ENCODE measurements around the gene MEF2D. TPM values are rescaled to one million over a fixed set of nuclear protein-coding genes. Genes with fewer than 3 reads are reported as not detected.

The MEF2D gene
- total RNA-seq, 4 donors from 2014 or later = 8.4 to 101 (median 35.1) TPM

DNA sequence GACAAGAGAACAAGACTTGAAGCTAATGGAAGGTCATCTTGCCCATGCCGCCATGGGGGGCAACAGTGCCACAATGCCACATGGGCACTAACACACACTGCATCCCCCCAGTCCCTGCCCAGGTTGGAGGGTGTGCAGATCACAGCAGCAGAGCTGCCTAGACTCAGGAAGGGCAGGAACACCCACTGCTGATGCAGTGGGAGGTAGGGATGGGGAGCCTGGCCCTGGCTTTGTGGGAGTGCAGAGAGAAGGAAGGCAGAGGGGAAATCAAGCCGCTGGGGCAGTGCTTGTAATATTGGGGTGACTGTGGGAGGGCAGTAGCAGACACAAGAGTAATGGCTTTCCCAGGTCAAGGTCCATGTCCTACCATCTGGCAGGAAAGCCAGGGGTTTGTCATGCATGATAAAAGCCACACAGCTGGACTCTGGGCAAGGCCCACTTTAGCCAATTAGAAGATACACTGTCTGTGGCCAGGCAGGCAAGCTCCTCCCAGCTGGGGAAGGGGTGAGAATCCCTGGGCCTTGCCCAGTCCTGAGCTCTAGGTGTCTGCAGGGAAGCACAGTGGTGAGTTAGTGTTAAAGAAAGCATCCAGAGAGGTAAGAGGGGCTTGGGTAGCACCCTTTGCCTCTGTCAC is 25.4 kb upstream of the MEF2D start:
- no peaks in the 10 kb centered on the region for H3K36me3 ChIP-seq
- no peaks in the 10 kb centered on the region for H3K4me1 ChIP-seq
- intact Hi-C loops (cut with DNase I; ENCODE audit: low total_unique reads) = no loop called here
- no peaks in the 10 kb centered on the region for H3K27me3 ChIP-seq
- H3K4me3 ChIP-seq = no peak overlapping the region
- DNase-seq = no peak
- no peak overlapping the region for H3K27ac ChIP-seq
- no peak for TF ChIP-seq CTCF (IDR thresholded peaks at IDR 0.05)
- TF ChIP-seq POLR2A (IDR thresholded peaks at IDR 0.05) = no peak
- H3K9me3 ChIP-seq = no peaks in the 10 kb centered on the region

- no peaks in the 10 kb centered on the region for H3K36me3 ChIP-seq
- no peaks in the 10 kb centered on the region for H3K27me3 ChIP-seq
- H3K27ac ChIP-seq = no peak overlapping the region
- no peak for DNase-seq
- no peaks in the 10 kb centered on the region for H3K4me1 ChIP-seq
- TF ChIP-seq POLR2A (IDR thresholded peaks at IDR 0.05) (no peak), CTCF (IDR thresholded peaks at IDR 0.05) (no peak)
- no peak overlapping the region for H3K4me3 ChIP-seq
- intact Hi-C loops (cut with DNase I; ENCODE audit: low total_unique reads) = no loop called here
- no peaks in the 10 kb centered on the region for H3K9me3 ChIP-seq
Observed at GRCh38 chr1:156525071-156525501, 24.5 kb upstream of the MEF2D start.

- DNase-seq = no peak
- no peaks in the 10 kb centered on the region for H3K27me3 ChIP-seq
- intact Hi-C loops (cut with DNase I; ENCODE audit: low total_unique reads) = no loop called here
- H3K36me3 ChIP-seq = no peaks in the 10 kb centered on the region
- H3K27ac ChIP-seq = no peak overlapping the region
- no peaks in the 10 kb centered on the region for H3K4me1 ChIP-seq
- no peak for TF ChIP-seq CTCF (IDR thresholded peaks at IDR 0.05)
- TF ChIP-seq POLR2A (IDR thresholded peaks at IDR 0.05) = no peak
- no peak overlapping the region for H3K4me3 ChIP-seq
- H3K9me3 ChIP-seq = no peaks in the 10 kb centered on the region
Observed at GRCh38 chr1:156524481-156524869, 23.9 kb upstream of the MEF2D start.

- TF ChIP-seq POLR2A (IDR thresholded peaks at IDR 0.05) (no peak), CTCF (IDR thresholded peaks at IDR 0.05) (no peak)
- H3K36me3 ChIP-seq = no peaks in the 10 kb centered on the region
- intact Hi-C loops (cut with DNase I; ENCODE audit: low total_unique reads) = no loop called here
Observed at GRCh38 chr1:156523801-156524480, 23.4 kb upstream of the MEF2D start.

GRCh38 chr1:156522443-156522970 is 21.9 kb upstream of the MEF2D start:
- no peaks in the 10 kb centered on the region for H3K27me3 ChIP-seq
- TF ChIP-seq CTCF (IDR thresholded peaks at IDR 0.05) = no peak
- H3K36me3 ChIP-seq = no peaks in the 10 kb centered on the region
- intact Hi-C loops (cut with DNase I; ENCODE audit: low total_unique reads) = no loop called here
- no peak overlapping the region for H3K4me3 ChIP-seq
- H3K9me3 ChIP-seq = no peaks in the 10 kb centered on the region
- no peak overlapping the region for H3K27ac ChIP-seq
- no peak for DNase-seq
- H3K4me1 ChIP-seq = no peaks in the 10 kb centered on the region

More at GRCh38 chr1:156523801-156524480, 23.4 kb upstream of the MEF2D start:
- Histone ChIP-seq H3K4me3 (no peak overlapping the region), H3K9me3 (no peaks in the 10 kb centered on the region), H3K27me3 (no peaks in the 10 kb centered on the region), H3K27ac (no peak overlapping the region), H3K4me1 (no peaks in the 10 kb centered on the region)
- DNase-seq = no peak

Data from uterus (tissue), 4 donors.